ENCODE results near the gene GPATCH1. TPM values are rescaled to one million over a fixed set of nuclear protein-coding genes. Genes with fewer than 3 reads are reported as not detected.
A peak's percentile ranks its signal among the peaks of the same experiment; 100 is the strongest.

The GPATCH1 gene
- total and polyA plus RNA-seq, 9 of the 15 experiments (the other 6 are each of a cell fraction or from before 2014, with no cell fraction given) = 3.7 to 9.7 (median 7.7) TPM

- TF ChIP-seq, protein P1, sequence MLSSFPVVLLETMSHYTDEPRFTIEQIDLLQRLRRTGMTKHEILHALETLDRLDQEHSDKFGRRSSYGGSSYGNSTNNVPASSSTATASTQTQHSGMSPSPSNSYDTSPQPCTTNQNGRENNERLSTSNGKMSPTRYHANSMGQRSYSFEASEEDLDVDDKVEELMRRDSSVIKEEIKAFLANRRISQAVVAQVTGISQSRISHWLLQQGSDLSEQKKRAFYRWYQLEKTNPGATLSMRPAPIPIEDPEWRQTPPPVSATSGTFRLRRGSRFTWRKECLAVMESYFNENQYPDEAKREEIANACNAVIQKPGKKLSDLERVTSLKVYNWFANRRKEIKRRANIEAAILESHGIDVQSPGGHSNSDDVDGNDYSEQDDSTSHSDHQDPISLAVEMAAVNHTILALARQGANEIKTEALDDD (IDR thresholded peaks at IDR 0.05) = peak; percentile 70
- TF ChIP-seq TAF7 (tag; IDR thresholded peaks at IDR 0.05) = no peak
- peak; percentile 99 for TF ChIP-seq MAFG (tag; conservative IDR thresholded peaks at IDR 0.05)
- no peak for TF ChIP-seq MYNN (IDR thresholded peaks at IDR 0.05)
- TF ChIP-seq MYNN (CRISPR knock-in tag; IDR thresholded peaks at IDR 0.05) = no peak
- TF ChIP-seq ARNT (IDR thresholded peaks at IDR 0.05) = peak; percentile 70 to 94; a peak in 2 of 4 replicates
- no peak for TF ChIP-seq ZC3H4 (CRISPR knock-in tag; IDR thresholded peaks at IDR 0.05; ENCODE audit: borderline replicate concordance)
- TF ChIP-seq ELF4 (CRISPR knock-in tag; IDR thresholded peaks at IDR 0.05) = no peak
- TF ChIP-seq NCOR1 (IDR thresholded peaks at IDR 0.05) = peak; percentile 96
- TF ChIP-seq SIX5 (IDR thresholded peaks at IDR 0.05; ENCODE audit: borderline replicate concordance in 1 of 2, insufficient read depth in 1 of 2, low read depth in 1 of 2, low read length in 2 of 2) = no peak
- peak; percentile 92 for TF ChIP-seq MTA1 (IDR thresholded peaks at IDR 0.05; ENCODE audit: borderline replicate concordance)
- no peak for TF ChIP-seq MED1 (CRISPR knock-in tag; IDR thresholded peaks at IDR 0.05; ENCODE audit: borderline replicate concordance)
- no peak for TF ChIP-seq HNRNPL (IDR thresholded peaks at IDR 0.05; ENCODE audit: low read depth, low read length)
- no peak for TF ChIP-seq U2AF2 (optimal IDR thresholded peaks at IDR 0.05; ENCODE audit: low read depth, low read length)
- peak; percentile 91 for TF ChIP-seq ATF7 (IDR thresholded peaks at IDR 0.05)
- TF ChIP-seq ZNF175 (CRISPR knock-in tag; IDR thresholded peaks at IDR 0.05; ENCODE audit: low read depth) = no peak
- peak; percentile 90 for TF ChIP-seq MTA3 (IDR thresholded peaks at IDR 0.05; ENCODE audit: borderline replicate concordance)
- TF ChIP-seq, protein P2, sequence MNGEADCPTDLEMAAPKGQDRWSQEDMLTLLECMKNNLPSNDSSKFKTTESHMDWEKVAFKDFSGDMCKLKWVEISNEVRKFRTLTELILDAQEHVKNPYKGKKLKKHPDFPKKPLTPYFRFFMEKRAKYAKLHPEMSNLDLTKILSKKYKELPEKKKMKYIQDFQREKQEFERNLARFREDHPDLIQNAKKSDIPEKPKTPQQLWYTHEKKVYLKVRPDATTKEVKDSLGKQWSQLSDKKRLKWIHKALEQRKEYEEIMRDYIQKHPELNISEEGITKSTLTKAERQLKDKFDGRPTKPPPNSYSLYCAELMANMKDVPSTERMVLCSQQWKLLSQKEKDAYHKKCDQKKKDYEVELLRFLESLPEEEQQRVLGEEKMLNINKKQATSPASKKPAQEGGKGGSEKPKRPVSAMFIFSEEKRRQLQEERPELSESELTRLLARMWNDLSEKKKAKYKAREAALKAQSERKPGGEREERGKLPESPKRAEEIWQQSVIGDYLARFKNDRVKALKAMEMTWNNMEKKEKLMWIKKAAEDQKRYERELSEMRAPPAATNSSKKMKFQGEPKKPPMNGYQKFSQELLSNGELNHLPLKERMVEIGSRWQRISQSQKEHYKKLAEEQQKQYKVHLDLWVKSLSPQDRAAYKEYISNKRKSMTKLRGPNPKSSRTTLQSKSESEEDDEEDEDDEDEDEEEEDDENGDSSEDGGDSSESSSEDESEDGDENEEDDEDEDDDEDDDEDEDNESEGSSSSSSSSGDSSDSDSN (IDR thresholded peaks at IDR 0.05; ENCODE audit: borderline replicate concordance in 1 of 2, low read depth in 2 of 2, low read length in 2 of 2) = no peak
- TF ChIP-seq CSDE1 (IDR thresholded peaks at IDR 0.05) = no peak
- peak; percentile 99 for TF ChIP-seq CTBP1 (IDR thresholded peaks at IDR 0.05; ENCODE audit: borderline replicate concordance)
- no peak for TF ChIP-seq MYBL2 (IDR thresholded peaks at IDR 0.05; ENCODE audit: low read depth)
- TF ChIP-seq MYBL2 (CRISPR knock-in tag; IDR thresholded peaks at IDR 0.05; ENCODE audit: borderline replicate concordance) = no peak
- TF ChIP-seq ARID1B (IDR thresholded peaks at IDR 0.05) = peak; percentile 99
- peak; percentile 85 for TF ChIP-seq FOXJ2 (tag; IDR thresholded peaks at IDR 0.05)
- TF ChIP-seq EP400 (IDR thresholded peaks at IDR 0.05) = peak; percentile 64
- no peak for TF ChIP-seq SNIP1 (IDR thresholded peaks at IDR 0.05; ENCODE audit: low read depth)
- TF ChIP-seq MTF1 (CRISPR knock-in tag; IDR thresholded peaks at IDR 0.05; ENCODE audit: borderline replicate concordance) = no peak
- peak; percentile 44 for TF ChIP-seq RBM25 (IDR thresholded peaks at IDR 0.05; ENCODE audit: low read depth, low read length, severe bottlenecking)
- no peak for TF ChIP-seq ZBED1 (IDR thresholded peaks at IDR 0.05)
Measured at GRCh38 chr19:33124207-33125098, 43.5 kb downstream of the GPATCH1 start (continued).

Data from K562 (cell line).